IMR-90 (cell line): ENCODE results near the gene RBM34. TPM values are rescaled to one million over a fixed set of nuclear protein-coding genes. Genes with fewer than 3 reads are reported as not detected.

Experiments used
- ATAC-seq: fragments of 200-7000 bp; cut with Tn5 transposase; 2 replicates; pipeline ENCODE4 v1.9.1; 2020; ENCODE audit warnings: low read depth, mild to moderate bottlenecking, moderate library complexity
- BruUV-seq: library from RNA; stranded (reverse); fragments of 400-500 nt; replicated peaks from 2 replicates; lab custom pipeline; 2021; lab: Mats Ljungman, UMichigan
- CTCF ChIA-PET: fragments of 300-600 bp; formaldehyde crosslinking; extraction: SDS; loops from one replicate; lab custom pipeline; 2021; ENCODE audit warnings: antibody characterized with exemption; lab: Yijun Ruan, JAX
- POLR2A ChIA-PET: fragments of 300-600 bp; sonication (Branson Sonifier 250); formaldehyde crosslinking; loops from one replicate; lab custom pipeline; 2022; ENCODE audit warnings: antibody characterized with exemption; ENCODE audit not compliant: unreplicated experiment; lab: Charles Lee
- DNase-seq: peaks from one replicate; pipeline ENCODE4 v3.0.0; 2013
- H2AFZ ChIP-seq: replicated peaks from 2 replicates; pipeline ENCODE3; 2013; ENCODE audit warnings: low read length, mild to moderate bottlenecking; ENCODE audit not compliant: poor library complexity
- H2AK5ac ChIP-seq: 2 replicates; pipeline ENCODE4 v1.6.1; 2013; ENCODE audit warnings: low read depth, low read length, inconsistent platforms
- H2AK9ac ChIP-seq: replicated peaks from 2 replicates; pipeline ENCODE3; 2013; ENCODE audit warnings: mild to moderate bottlenecking, low read depth, low read length, moderate library complexity; ENCODE audit not compliant: poor library complexity
- H2BK120ac ChIP-seq: 2 replicates; pipeline ENCODE4 v1.6.1; 2013; ENCODE audit warnings: low read depth, low read length, inconsistent platforms
- H2BK15ac ChIP-seq: 3 replicates; pipeline ENCODE4 v1.6.1; 2013; ENCODE audit warnings: low read depth, low read length, inconsistent platforms
- H2BK20ac ChIP-seq: 2 replicates; pipeline ENCODE4 v1.6.1; 2013; ENCODE audit warnings: low read depth, mild to moderate bottlenecking, inconsistent platforms, low read length, moderate library complexity
- H2BK5ac ChIP-seq: 2 replicates; pipeline ENCODE4 v1.6.1; 2013; ENCODE audit warnings: mild to moderate bottlenecking, low read depth, low read length, inconsistent platforms; ENCODE audit not compliant: poor library complexity, severe bottlenecking
- H3K14ac ChIP-seq: replicated peaks from 2 replicates; pipeline ENCODE4 v1.6.1; 2013; ENCODE audit warnings: low read depth, low read length, inconsistent platforms
- H3K18ac ChIP-seq: 2 replicates; pipeline ENCODE4 v1.6.1; 2013; ENCODE audit warnings: low read depth, low read length, control low read depth
- H3K23ac ChIP-seq: 2 replicates; pipeline ENCODE4 v1.6.1; 2013; ENCODE audit warnings: low read depth, low read length, inconsistent platforms
- H3K27ac ChIP-seq: 2 replicates; pipeline ENCODE4 v1.5.1; 2013; ENCODE audit warnings: mild to moderate bottlenecking, control low read depth, low read length; ENCODE audit not compliant: insufficient read depth
- H3K27me3 ChIP-seq: 2 replicates; pipeline ENCODE4 v1.6.1; 2013; ENCODE audit warnings: low read length; ENCODE audit not compliant: control insufficient read depth, insufficient read depth
- H3K36me3 ChIP-seq: 2 replicates; pipeline ENCODE4 v1.6.1; 2013; ENCODE audit warnings: low read length, mixed read lengths; ENCODE audit not compliant: control insufficient read depth, insufficient read depth
- H3K4ac ChIP-seq: 2 replicates; pipeline ENCODE4 v1.6.1; 2013; ENCODE audit warnings: low read depth, low read length, inconsistent platforms
- H3K4me1 ChIP-seq: 2 replicates; pipeline ENCODE4 v1.6.1; 2013; ENCODE audit warnings: low read length, mixed read lengths; ENCODE audit not compliant: control insufficient read depth, insufficient read depth
- H3K4me2 ChIP-seq: 2 replicates; pipeline ENCODE4 v1.6.1; 2013; ENCODE audit warnings: low read depth, mild to moderate bottlenecking, control low read depth, low read length, moderate library complexity
- H3K4me3 ChIP-seq: 2 replicates; pipeline ENCODE4 v1.5.1; 2013; ENCODE audit warnings: low read depth, mild to moderate bottlenecking, control low read depth, low read length, moderate library complexity; ENCODE audit not compliant: insufficient read depth
- H3K56ac ChIP-seq: 2 replicates; pipeline ENCODE4 v1.6.1; 2013; ENCODE audit warnings: low read length, inconsistent platforms; ENCODE audit not compliant: insufficient read depth; ENCODE audit errors: extremely low read depth
- H3K79me1 ChIP-seq, 2 experiments: 2 replicates each; pipeline ENCODE4 v1.6.1; 2013; ENCODE audit warnings: low read length in 2 of 2, inconsistent platforms in 1 of 2, low read depth in 1 of 2
- H3K9ac ChIP-seq: 2 replicates; pipeline ENCODE4 v1.6.1; 2013; ENCODE audit warnings: low read depth, low read length, control low read depth
- H3K9me1 ChIP-seq: 2 replicates; pipeline ENCODE4 v1.6.1; 2013; ENCODE audit warnings: low read length, inconsistent platforms; ENCODE audit not compliant: insufficient read depth
- H3K9me3 ChIP-seq: 2 replicates; pipeline ENCODE4 v1.6.1; 2013; ENCODE audit warnings: low read length; ENCODE audit not compliant: control insufficient read depth, insufficient read depth
- H4K20me1 ChIP-seq: 2 replicates; pipeline ENCODE4 v1.6.1; 2013; ENCODE audit warnings: low read length, inconsistent platforms; ENCODE audit not compliant: insufficient read depth
- H4K5ac ChIP-seq: 2 replicates; pipeline ENCODE4 v1.6.1; 2013; ENCODE audit warnings: mild to moderate bottlenecking, low read depth, low read length, control low read depth
- H4K8ac ChIP-seq, 2 experiments: 2 replicates each; pipeline ENCODE4 v1.6.1; 2013; ENCODE audit warnings: low read depth in 2 of 2, low read length in 2 of 2, control low read depth in 1 of 2, inconsistent platforms in 1 of 2
- H4K91ac ChIP-seq: 2 replicates; pipeline ENCODE4 v1.6.1; 2013; ENCODE audit warnings: low read depth, low read length, inconsistent platforms; ENCODE audit not compliant: insufficient read depth
- BHLHE40 ChIP-seq: fragments of 150-350 bp; IDR thresholded peaks from 2 replicates; pipeline ENCODE4 v1.6.1; 2016; ENCODE audit warnings: mild to moderate bottlenecking, low read depth, low read length
- FOS ChIP-seq: fragments of 150-350 bp; IDR thresholded peaks from 2 replicates; pipeline ENCODE4 v1.6.1; 2016; ENCODE audit warnings: low read depth, low read length
- MAZ ChIP-seq: IDR thresholded peaks from 2 replicates; pipeline ENCODE4 v1.6.1; 2012; ENCODE audit warnings: low read depth, mild to moderate bottlenecking, low read length, improper control_type of control experiment, moderate library complexity, borderline replicate concordance
- NFE2L2 ChIP-seq: fragments of 150-350 bp; IDR thresholded peaks from 2 replicates; pipeline ENCODE4 v1.6.1; 2016; ENCODE audit warnings: low read depth, mild to moderate bottlenecking, low read length
- POLR2A ChIP-seq: IDR thresholded peaks from 2 replicates; pipeline ENCODE4 v1.6.1; 2012; ENCODE audit warnings: mild to moderate bottlenecking, low read depth, low read length
- RAD21 ChIP-seq: IDR thresholded peaks from 2 replicates; pipeline ENCODE4 v1.6.1; 2012; ENCODE audit warnings: low read length, improper control_type of control experiment
- RCOR1 ChIP-seq: IDR thresholded peaks from 2 replicates; pipeline ENCODE4 v1.6.1; 2012; ENCODE audit warnings: mild to moderate bottlenecking, low read length, improper control_type of control experiment; ENCODE audit not compliant: insufficient replicate concordance
- RFX5 ChIP-seq: IDR thresholded peaks from 2 replicates; pipeline ENCODE4 v1.8.0; 2012; ENCODE audit warnings: low read depth, mild to moderate bottlenecking, low read length, moderate library complexity
- SMC3 ChIP-seq: fragments of 150-350 bp; IDR thresholded peaks from 2 replicates; pipeline ENCODE4 v1.6.1; 2016; ENCODE audit warnings: low read depth, mild to moderate bottlenecking, antibody characterized with exemption, low read length, moderate library complexity
- USF2 ChIP-seq: fragments of 150-350 bp; IDR thresholded peaks from 2 replicates; pipeline ENCODE4 v1.6.1; 2017; ENCODE audit warnings: mild to moderate bottlenecking, antibody characterized with exemption, low read length, low read depth
- WGBS, 2 experiments: methylation state at CpG; one replicate each; pipeline versions ENCODE4 v1.1.5 to v1.1.7; 2013; ENCODE audit warnings: missing lambda C conversion rate in 2 of 2; ENCODE audit not compliant: insufficient read length in 1 of 2; ENCODE audit errors: extremely low coverage in 2 of 2; 5-methylcytosine and 5-hydroxymethylcytosine counted together
- dilution Hi-C: fragments of 300-500 bp; cut with HindIII; formaldehyde crosslinking; loops from one replicate; pipeline ENCODE4 v1.14.3; 2018; ENCODE audit warnings: low sequenced_read_pairs; ENCODE audit not compliant: unreplicated experiment
- in situ Hi-C: fragments of 300-500 bp; cut with MboI; formaldehyde crosslinking; loops from 3 replicates; pipeline ENCODE4 v1.14.3; 2019; ENCODE audit warnings: low sequenced_read_pairs, inconsistent platforms, mixed read lengths
- intact Hi-C: fragments of 100-400 bp; cut with micrococcal nuclease; formaldehyde crosslinking; loops from 2 replicates; pipeline ENCODE4 v1.10.0; 2022
- polyA plus RNA-seq, 3 experiments: library from polyadenylated mRNA; depleted of rRNA; stranded (reverse); fragments of >200 nt; gene quantifications; 2 replicates each; pipeline ENCODE4 v1.2.3, GENCODE V29; 2012; ENCODE audit warnings: low replicate concordance in 1 of 3
- total RNA-seq: library from RNA; depleted of rRNA; stranded (reverse); fragments of >200 nt; gene quantifications from 2 replicates; pipeline ENCODE4 v1.2.3, GENCODE V29; 2012
- TF ChIP-seq, protein P1 (sequence below): fragments of 150-350 bp; IDR thresholded peaks from 2 replicates; pipeline ENCODE4 v1.6.1; 2016; ENCODE audit warnings: low read depth, mild to moderate bottlenecking, low read length, moderate library complexity, borderline replicate concordance

The RBM34 gene
- total and polyA plus RNA-seq, 2 of the 4 experiments (the other 2 are of a cell fraction) = 28.7 to 34.0 TPM

DNA sequence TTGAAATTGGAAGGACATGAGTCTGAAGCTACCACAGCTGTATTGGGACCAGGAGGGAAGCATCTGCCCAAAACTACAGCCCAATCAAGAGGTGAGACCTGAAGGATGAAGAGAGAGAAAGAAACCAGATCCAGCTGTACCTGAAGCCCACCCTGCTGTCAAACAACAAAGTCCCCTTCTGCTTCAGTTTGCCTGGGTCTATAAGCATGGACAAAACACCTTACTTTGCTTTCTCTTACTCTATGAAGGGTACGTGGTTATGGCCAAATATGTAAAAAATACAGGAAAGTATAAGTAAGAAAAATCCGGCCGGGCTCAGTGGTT is 58.8 kb downstream of the RBM34 start:
- Histone ChIP-seq H3K9me1 (peaks cover 4% of the 10 kb centered on the region), H2BK15ac (no peak overlapping the region), H2BK5ac (no peak overlapping the region), H3K14ac (no peak overlapping the region), H2BK120ac (no peak overlapping the region), H3K4me2 (no peak overlapping the region), H3K4ac (no peak overlapping the region), H4K91ac (no peak overlapping the region), H3K36me3 (peaks cover 2% of the 10 kb centered on the region), H2AFZ (no peak overlapping the region), H3K9ac (no peak overlapping the region), H2BK20ac (no peak overlapping the region), H3K79me1 (peaks cover 0 to 15% of the 10 kb centered on the region in 2 experiments; a peak in 2 of 4 replicates), H3K4me1 (peaks cover 4% of the 10 kb centered on the region), H4K20me1 (no peaks in the 10 kb centered on the region), H3K4me3 (no peak overlapping the region), H3K9me3 (no peaks in the 10 kb centered on the region), H3K27ac (no peak overlapping the region), H3K18ac (no peak overlapping the region), H4K5ac (no peak overlapping the region), H4K8ac (no peak overlapping the region), H3K27me3 (no peaks in the 10 kb centered on the region), H2AK9ac (no peak overlapping the region), H2AK5ac (no peak overlapping the region), H3K23ac (no peak overlapping the region), H3K56ac (no peak overlapping the region)
- no peak for DNase-seq
- in situ Hi-C loops = loop anchor here (10.0 to 25.0 kb wide), 2 partner anchors 313 to 965 kb away; no protein-coding TSS in a partner anchor
- ChIA-PET CTCF (no interaction called here), POLR2A (no interaction called here)
- ATAC-seq = no peak
- dilution Hi-C loops = no loop called here
- TF ChIP-seq RAD21 (no peak), RCOR1 (no peak), FOS (no peak), USF2 (no peak), POLR2A (no peak), MAZ (no peak), RFX5 (no peak), NFE2L2 (no peak), BHLHE40 (no peak), SMC3 (no peak)
- TF ChIP-seq, protein P1, sequence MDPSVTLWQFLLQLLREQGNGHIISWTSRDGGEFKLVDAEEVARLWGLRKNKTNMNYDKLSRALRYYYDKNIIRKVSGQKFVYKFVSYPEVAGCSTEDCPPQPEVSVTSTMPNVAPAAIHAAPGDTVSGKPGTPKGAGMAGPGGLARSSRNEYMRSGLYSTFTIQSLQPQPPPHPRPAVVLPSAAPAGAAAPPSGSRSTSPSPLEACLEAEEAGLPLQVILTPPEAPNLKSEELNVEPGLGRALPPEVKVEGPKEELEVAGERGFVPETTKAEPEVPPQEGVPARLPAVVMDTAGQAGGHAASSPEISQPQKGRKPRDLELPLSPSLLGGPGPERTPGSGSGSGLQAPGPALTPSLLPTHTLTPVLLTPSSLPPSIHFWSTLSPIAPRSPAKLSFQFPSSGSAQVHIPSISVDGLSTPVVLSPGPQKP = no peak
- intact Hi-C loops = no loop called here
- BruUV-seq = no TSS peak
- WGBS, 2 experiments = no CpG with 5 or more reads among the region's 3 CpGs
